Activated CD8-positive, alpha-beta T cell treated with anti-CD3 and anti-CD28 coated beads for 36 hours (primary cell): ENCODE data around the gene CNTNAP2. TPM values are rescaled to one million over a fixed set of nuclear protein-coding genes. Genes with fewer than 3 reads are reported as not detected.

ENCODE experiments used
- ATAC-seq: fragments of 200-7000 bp; cut with Tn5 transposase; one replicate; pipeline ENCODE4 v1.10.0; 2021; ENCODE audit warnings: mild to moderate bottlenecking, moderate library complexity
- CTCF ChIA-PET: fragments of 350-600 bp; sonication (Branson Sonifier 250); formaldehyde crosslinking; loops from one replicate; lab custom pipeline; 2021; ENCODE audit warnings: antibody characterized with exemption; lab: Charles Lee
- POLR2A ChIA-PET: fragments of 350-600 bp; sonication (Branson Sonifier 250); formaldehyde crosslinking; loops from one replicate; lab custom pipeline; 2021; ENCODE audit warnings: antibody characterized with exemption; lab: Charles Lee
- DNase-seq: peaks from one replicate; pipeline ENCODE4 v3.0.0-alpha.2; 2020
- H3K27ac Mint-ChIP-seq: one replicate; pipeline ENCODE4 v1.8.0; 2021; ENCODE audit warnings: mild to moderate bottlenecking, mixed read lengths
- H3K27me3 Mint-ChIP-seq: one replicate; pipeline ENCODE4 v1.8.0; 2021; ENCODE audit warnings: mixed read lengths
- H3K36me3 Mint-ChIP-seq: one replicate; pipeline ENCODE4 v1.8.0; 2021; ENCODE audit warnings: low read depth, mixed read lengths
- H3K4me1 Mint-ChIP-seq: one replicate; pipeline ENCODE4 v1.8.0; 2021; ENCODE audit warnings: low read depth, mixed read lengths
- H3K4me3 Mint-ChIP-seq: one replicate; pipeline ENCODE4 v1.8.0; 2021; ENCODE audit warnings: mild to moderate bottlenecking, moderate library complexity, mixed read lengths
- H3K9me3 Mint-ChIP-seq: one replicate; pipeline ENCODE4 v1.8.0; 2021; ENCODE audit warnings: mixed read lengths
- CTCF ChIP-seq: fragments of 200-600 bp; IDR thresholded peaks from one replicate; pipeline ENCODE4 v1.8.0; 2022; ENCODE audit warnings: antibody characterized with exemption, mild to moderate bottlenecking
- intact Hi-C: fragments of 100-400 bp; cut with micrococcal nuclease; formaldehyde crosslinking; loops from one replicate; pipeline ENCODE4 v1.10.0; 2022
- total RNA-seq, 2 experiments: library from RNA; stranded (reverse); gene quantifications; one replicate each; pipeline ENCODE4 v1.2.3, GENCODE V29; 2021

CNTNAP2 gene
- total RNA-seq, 2 experiments from 2014 or later: not detected

- CTCF ChIA-PET: no interaction called here
These were observed 2264.2 kb downstream of the CNTNAP2 start for GRCh38 chr7:148380596-148381419.

GRCh38 chr7:148382596-148382995 is 2266.0 kb downstream of the CNTNAP2 start:
- no peaks in the 10 kb centered on the region for H3K9me3 Mint-ChIP-seq
- ChIA-PET CTCF (no interaction called here), POLR2A (no interaction called here)
- intact Hi-C loops: no loop called here
- ATAC-seq (no peak), DNase-seq (no peak)
- H3K27ac Mint-ChIP-seq: no peak overlapping the region
- peaks cover 2% of the 10 kb centered on the region for H3K27me3 Mint-ChIP-seq
- no peaks in the 10 kb centered on the region for H3K36me3 Mint-ChIP-seq
- no peak for TF ChIP-seq CTCF
- no peaks in the 10 kb centered on the region for H3K4me1 Mint-ChIP-seq
- H3K4me3 Mint-ChIP-seq: no peak overlapping the region

More at GRCh38 chr7:148380596-148381419, 2264.2 kb downstream of the CNTNAP2 start:
- POLR2A ChIA-PET: no interaction called here
- no peak for TF ChIP-seq CTCF
- Mint-ChIP-seq H3K27ac (no peak overlapping the region), H3K4me1 (no peaks in the 10 kb centered on the region), H3K4me3 (no peak overlapping the region), H3K27me3 (peaks cover 2% of the 10 kb centered on the region), H3K9me3 (no peaks in the 10 kb centered on the region), H3K36me3 (no peaks in the 10 kb centered on the region)
- intact Hi-C loops: no loop called here
- no peak for ATAC-seq
- no peak for DNase-seq

GRCh38 chr7:148383651-148384050 is 2267.1 kb downstream of the CNTNAP2 start:
- ChIA-PET POLR2A (no interaction called here), CTCF (interaction anchor here (0.9 kb wide), 1 partner anchor 11 kb away, joined by 3 read pairs; no protein-coding TSS in a partner anchor)

GRCh38 chr7:148385009-148385682 is 2268.5 kb downstream of the CNTNAP2 start:
- H3K27ac Mint-ChIP-seq: no peak overlapping the region
- peaks cover 2% of the 10 kb centered on the region for H3K9me3 Mint-ChIP-seq
- intact Hi-C loops: no loop called here
- DNase-seq: no peak
- ChIA-PET POLR2A (no interaction called here), CTCF (no interaction called here)
- no peak for ATAC-seq
- H3K4me1 Mint-ChIP-seq: no peaks in the 10 kb centered on the region
- TF ChIP-seq CTCF: no peak
- H3K36me3 Mint-ChIP-seq: no peaks in the 10 kb centered on the region
- H3K4me3 Mint-ChIP-seq: no peak overlapping the region
- peaks cover 4% of the 10 kb centered on the region for H3K27me3 Mint-ChIP-seq

More at GRCh38 chr7:148383651-148384050, 2267.1 kb downstream of the CNTNAP2 start:
- no peak for DNase-seq
- Mint-ChIP-seq H3K9me3 (no peaks in the 10 kb centered on the region), H3K36me3 (no peaks in the 10 kb centered on the region), H3K27ac (no peak overlapping the region), H3K4me1 (no peaks in the 10 kb centered on the region), H3K4me3 (no peak overlapping the region), H3K27me3 (peaks cover 2% of the 10 kb centered on the region)
- no peak for ATAC-seq
- no peak for TF ChIP-seq CTCF
- intact Hi-C loops: no loop called here

GRCh38 chr7:148390381-148390780 is 2273.8 kb downstream of the CNTNAP2 start:
- Mint-ChIP-seq H3K27me3 (peaks cover 14% of the 10 kb centered on the region), H3K4me1 (no peaks in the 10 kb centered on the region), H3K36me3 (no peaks in the 10 kb centered on the region), H3K4me3 (no peak overlapping the region), H3K27ac (no peak overlapping the region), H3K9me3 (peaks cover 2% of the 10 kb centered on the region)
- ChIA-PET CTCF (no interaction called here), POLR2A (no interaction called here)
- no peak for DNase-seq
- no peak for TF ChIP-seq CTCF
- intact Hi-C loops: no loop called here
- ATAC-seq: no peak
